Stimulated activated CD8-positive, alpha-beta memory T cell treated with anti-CD3 and anti-CD28 coated beads, Interleukin-15, amount 100 ng/mL, for 48 hours (primary cell): ENCODE measurements around the gene CDYL2.
"Not testable (repeated sequence)": the region's sequence is repeated elsewhere in the genome, so short reads cannot be mapped to it uniquely, and the experiment has no call there.

Experiments used
- DNase-seq, 2 donors: peaks; one replicate each; pipeline ENCODE4 v3.0.0-alpha.2; 2020; ENCODE audit warnings: low read depth in 2 of 2

The CDYL2 gene

GRCh38 chr16:80804526-80805383 lies at the start of gene CDYL2:
Gene CDYL2 (minus strand): TSS chr16:80804598. CDS start chr16:80804173, 425 bp downstream.
- peak; percentile 23 to 26 for DNase-seq

- no peak for DNase-seq
Observed at GRCh38 chr16:80852261-80852872, 48.0 kb upstream of the CDYL2 start.

- DNase-seq = no peak
Observed at GRCh38 chr16:80851831-80852230, 47.4 kb upstream of the CDYL2 start.

GRCh38 chr16:80850757-80851156 lies 46.4 kb upstream of the CDYL2 start:
- no peak for DNase-seq

GRCh38 chr16:80848862-80849261 lies 44.5 kb upstream of the CDYL2 start:
- no peak for DNase-seq

- no peak for DNase-seq
Observed at GRCh38 chr16:80846680-80847079, 42.3 kb upstream of the CDYL2 start.

- no peak for DNase-seq
Observed at GRCh38 chr16:80846275-80846674, 41.9 kb upstream of the CDYL2 start.

- no peak for DNase-seq
Observed at GRCh38 chr16:80844395-80844794, 40.0 kb upstream of the CDYL2 start.

- DNase-seq = no peak
Observed at GRCh38 chr16:80841231-80841630, 36.8 kb upstream of the CDYL2 start.

GRCh38 chr16:80837533-80838147 lies 33.2 kb upstream of the CDYL2 start:
- DNase-seq = no peak

- DNase-seq = no peak
Observed at GRCh38 chr16:80836846-80837245, 32.4 kb upstream of the CDYL2 start.

- no peak for DNase-seq
Observed at GRCh38 chr16:80836202-80836601, 31.8 kb upstream of the CDYL2 start.

GRCh38 chr16:80831039-80831438 lies 26.6 kb upstream of the CDYL2 start:
- no peak for DNase-seq

GRCh38 chr16:80828495-80828894 lies 24.1 kb upstream of the CDYL2 start:
- DNase-seq = no peak

GRCh38 chr16:80827007-80827406 lies 22.6 kb upstream of the CDYL2 start:
- DNase-seq = no peak

- DNase-seq = no peak
Observed at GRCh38 chr16:80825365-80825758, 21.0 kb upstream of the CDYL2 start.

- DNase-seq = peak in 1 of 2 donors; percentile 6
Observed at GRCh38 chr16:80824623-80825364, 20.4 kb upstream of the CDYL2 start.

GRCh38 chr16:80819988-80820387 lies 15.6 kb upstream of the CDYL2 start:
- no peak for DNase-seq

- no peak for DNase-seq
Observed at GRCh38 chr16:80816356-80816755, 12.0 kb upstream of the CDYL2 start.

- DNase-seq = not testable (repeated sequence)
Observed at GRCh38 chr16:80815278-80815677, 10.9 kb upstream of the CDYL2 start.

GRCh38 chr16:80812593-80812992 lies 8.2 kb upstream of the CDYL2 start:
- DNase-seq = no peak

- no peak for DNase-seq
Observed at GRCh38 chr16:80809366-80809765, 5.0 kb upstream of the CDYL2 start.
